Measurements from ENCODE around the gene OR2A2.

OR2A2 gene

DNA sequence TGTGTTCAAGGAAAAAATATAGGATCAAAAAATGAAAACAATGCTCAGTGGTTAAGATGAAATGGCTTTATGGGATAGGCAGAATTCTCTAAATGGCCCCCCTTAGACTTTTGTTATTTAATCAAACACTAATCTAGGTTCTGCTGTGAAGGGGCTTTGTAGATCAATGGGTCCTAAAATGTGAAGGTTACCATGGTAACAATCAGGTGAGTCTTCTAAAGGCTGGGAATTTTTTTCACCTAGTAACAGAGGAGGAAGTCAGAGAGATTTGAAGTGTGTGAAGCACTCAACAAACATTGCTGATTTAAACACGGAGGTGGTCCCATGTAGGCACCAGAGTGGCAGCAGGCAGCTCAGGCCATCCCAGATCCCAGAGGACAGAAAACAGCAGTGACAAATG lies 24.7 kb downstream of the OR2A2 start:
- no peak overlapping the region for H3K4me3 ChIP-seq (ENCODE audit: low read depth in 1 of 2, low read length in 2 of 2)
- H3K27ac ChIP-seq (ENCODE audit: low read depth, low read length): no peak overlapping the region
- no peaks in the 10 kb centered on the region for H3K4me1 ChIP-seq (ENCODE audit: control insufficient read depth in 1 of 2, insufficient read depth in 2 of 2, low read length in 2 of 2)
- H3K9ac ChIP-seq (ENCODE audit: low read depth in 1 of 2, low read length in 2 of 2): no peak overlapping the region
- H3K36me3 ChIP-seq (ENCODE audit: control insufficient read depth in 1 of 2, insufficient read depth in 2 of 2, low read length in 2 of 2): no peaks in the 10 kb centered on the region
- H3K27me3 ChIP-seq (ENCODE audit: control insufficient read depth in 1 of 2, insufficient read depth in 2 of 2, low read length in 2 of 2): no peaks in the 10 kb centered on the region
- no peaks in the 10 kb centered on the region for H3K9me3 ChIP-seq (ENCODE audit: control insufficient read depth in 1 of 2, low read length in 2 of 2)

DNA sequence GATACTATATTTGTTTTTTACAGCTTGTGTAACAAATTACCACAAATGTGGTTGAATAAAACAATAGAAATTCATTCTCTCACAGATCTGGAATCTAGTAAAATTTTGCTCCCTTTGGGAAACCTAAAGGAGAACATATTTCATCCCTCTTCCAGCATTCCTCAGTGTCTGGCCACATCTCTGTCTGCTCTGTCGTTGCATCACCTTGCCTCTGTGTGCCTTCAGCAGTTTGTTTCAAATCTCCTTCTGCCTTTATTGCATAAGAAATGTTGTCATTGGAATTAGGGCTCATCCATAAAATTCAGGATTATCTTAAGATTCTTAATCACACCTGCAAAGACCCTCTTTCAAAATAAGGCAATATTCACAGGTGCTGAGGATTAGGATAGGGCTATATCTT lies 28.1 kb downstream of the OR2A2 start:
- no peaks in the 10 kb centered on the region for H3K9me3 ChIP-seq (ENCODE audit: control insufficient read depth in 1 of 2, low read length in 2 of 2)
- H3K36me3 ChIP-seq (ENCODE audit: control insufficient read depth in 1 of 2, insufficient read depth in 2 of 2, low read length in 2 of 2): no peaks in the 10 kb centered on the region
- no peak overlapping the region for H3K9ac ChIP-seq (ENCODE audit: low read depth in 1 of 2, low read length in 2 of 2)
- no peak overlapping the region for H3K27ac ChIP-seq (ENCODE audit: low read depth, low read length)
- no peak overlapping the region for H3K4me3 ChIP-seq (ENCODE audit: low read depth in 1 of 2, low read length in 2 of 2)
- no peaks in the 10 kb centered on the region for H3K4me1 ChIP-seq (ENCODE audit: control insufficient read depth in 1 of 2, insufficient read depth in 2 of 2, low read length in 2 of 2)
- no peaks in the 10 kb centered on the region for H3K27me3 ChIP-seq (ENCODE audit: control insufficient read depth in 1 of 2, insufficient read depth in 2 of 2, low read length in 2 of 2)

DNA sequence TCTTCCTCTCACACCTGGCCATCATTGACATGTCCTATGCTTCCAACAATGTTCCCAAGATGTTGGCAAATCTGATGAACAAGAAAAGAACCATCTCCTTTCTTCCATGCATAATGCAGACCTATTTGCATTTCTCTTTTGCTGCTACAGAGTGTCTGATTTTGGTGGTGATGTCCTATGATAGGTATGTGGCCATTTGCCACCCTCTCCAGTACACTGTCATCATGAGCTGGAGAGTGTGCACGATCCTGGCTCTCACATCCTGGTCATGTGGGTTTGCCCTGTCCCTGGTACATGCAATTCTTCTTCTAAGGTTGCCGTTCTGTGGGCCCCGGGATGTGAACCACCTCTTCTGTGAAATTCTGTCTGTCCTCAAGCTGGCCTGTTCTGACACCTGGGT lies 32.8 kb downstream of the OR2A2 start:
- H3K9me3 ChIP-seq (ENCODE audit: control insufficient read depth in 1 of 2, low read length in 2 of 2): peaks cover 2 to 3% of the 10 kb centered on the region in 2 donors
- no peak overlapping the region for H3K9ac ChIP-seq (ENCODE audit: low read depth in 1 of 2, low read length in 2 of 2)
- no peaks in the 10 kb centered on the region for H3K36me3 ChIP-seq (ENCODE audit: control insufficient read depth in 1 of 2, insufficient read depth in 2 of 2, low read length in 2 of 2)
- H3K4me3 ChIP-seq (ENCODE audit: low read depth in 1 of 2, low read length in 2 of 2): no peak overlapping the region
- no peaks in the 10 kb centered on the region for H3K27me3 ChIP-seq (ENCODE audit: control insufficient read depth in 1 of 2, insufficient read depth in 2 of 2, low read length in 2 of 2)
- no peak overlapping the region for H3K27ac ChIP-seq (ENCODE audit: low read depth, low read length)
- H3K4me1 ChIP-seq (ENCODE audit: control insufficient read depth in 1 of 2, insufficient read depth in 2 of 2, low read length in 2 of 2): no peaks in the 10 kb centered on the region

DNA sequence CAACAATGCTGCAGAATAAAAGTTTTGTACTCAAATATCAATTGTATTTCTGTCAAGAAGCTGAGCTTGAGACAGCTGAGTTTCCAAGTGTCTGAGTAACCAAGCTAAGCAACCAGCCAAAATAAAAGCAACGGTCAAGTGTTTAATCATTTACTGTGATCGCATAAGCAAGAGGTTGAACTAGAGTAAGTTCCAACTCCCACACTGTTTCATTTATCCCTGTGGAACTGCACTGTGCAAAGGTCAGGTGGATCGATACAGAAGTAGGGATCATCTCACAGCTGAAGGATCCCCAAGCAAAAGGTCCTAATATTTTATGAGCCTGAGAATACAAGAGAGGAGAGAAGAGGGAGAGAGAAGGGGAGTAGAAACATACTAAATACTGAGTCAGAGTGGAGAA lies 35.0 kb downstream of the OR2A2 start:
- Histone ChIP-seq H3K36me3 (ENCODE audit: control insufficient read depth in 1 of 2, insufficient read depth in 2 of 2, low read length in 2 of 2) (no peaks in the 10 kb centered on the region), H3K9me3 (ENCODE audit: control insufficient read depth in 1 of 2, low read length in 2 of 2) (peaks cover 13 to 16% of the 10 kb centered on the region in 2 donors), H3K4me1 (ENCODE audit: control insufficient read depth in 1 of 2, insufficient read depth in 2 of 2, low read length in 2 of 2) (no peaks in the 10 kb centered on the region), H3K4me3 (ENCODE audit: low read depth in 1 of 2, low read length in 2 of 2) (no peak overlapping the region), H3K27ac (ENCODE audit: low read depth, low read length) (no peak overlapping the region), H3K27me3 (ENCODE audit: control insufficient read depth in 1 of 2, insufficient read depth in 2 of 2, low read length in 2 of 2) (no peaks in the 10 kb centered on the region), H3K9ac (ENCODE audit: low read depth in 1 of 2, low read length in 2 of 2) (no peak overlapping the region)

DNA sequence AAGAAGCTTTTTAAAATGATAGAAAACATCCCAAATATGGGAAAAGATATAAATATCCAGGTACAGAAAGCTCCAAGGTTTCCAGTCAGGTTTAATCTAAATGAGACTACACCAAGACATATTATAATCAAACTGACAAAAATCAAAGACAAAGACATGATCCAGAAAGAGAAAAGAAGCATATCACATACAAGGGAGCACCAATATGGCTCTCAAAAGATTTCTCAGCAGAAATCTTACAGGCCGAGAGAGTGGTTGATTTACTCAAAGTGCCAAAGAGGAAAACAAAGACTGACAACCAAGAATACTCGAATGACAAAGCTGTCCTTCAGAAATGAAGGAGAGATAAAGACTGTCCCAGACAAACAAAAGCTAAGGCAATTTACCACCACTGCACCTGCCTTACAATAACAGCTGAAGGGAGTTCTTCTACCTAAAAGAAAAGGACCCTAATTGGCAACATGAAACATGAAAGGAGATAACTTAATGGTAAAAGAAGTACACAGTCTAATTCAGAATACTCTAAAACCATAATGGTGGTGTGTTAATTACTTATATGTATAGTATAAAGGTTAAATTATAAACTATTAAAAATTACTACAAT lies 38.9 kb downstream of the OR2A2 start:
- no peaks in the 10 kb centered on the region for H3K4me1 ChIP-seq (ENCODE audit: control insufficient read depth in 1 of 2, insufficient read depth in 2 of 2, low read length in 2 of 2)
- H3K27ac ChIP-seq (ENCODE audit: low read depth, low read length): no peak overlapping the region
- no peaks in the 10 kb centered on the region for H3K36me3 ChIP-seq (ENCODE audit: control insufficient read depth in 1 of 2, insufficient read depth in 2 of 2, low read length in 2 of 2)
- peaks cover 15 to 16% of the 10 kb centered on the region in 2 donors for H3K9me3 ChIP-seq (ENCODE audit: control insufficient read depth in 1 of 2, low read length in 2 of 2)
- no peak overlapping the region for H3K4me3 ChIP-seq (ENCODE audit: low read depth in 1 of 2, low read length in 2 of 2)
- no peaks in the 10 kb centered on the region for H3K27me3 ChIP-seq (ENCODE audit: control insufficient read depth in 1 of 2, insufficient read depth in 2 of 2, low read length in 2 of 2)
- H3K9ac ChIP-seq (ENCODE audit: low read depth in 1 of 2, low read length in 2 of 2): no peak overlapping the region

DNA sequence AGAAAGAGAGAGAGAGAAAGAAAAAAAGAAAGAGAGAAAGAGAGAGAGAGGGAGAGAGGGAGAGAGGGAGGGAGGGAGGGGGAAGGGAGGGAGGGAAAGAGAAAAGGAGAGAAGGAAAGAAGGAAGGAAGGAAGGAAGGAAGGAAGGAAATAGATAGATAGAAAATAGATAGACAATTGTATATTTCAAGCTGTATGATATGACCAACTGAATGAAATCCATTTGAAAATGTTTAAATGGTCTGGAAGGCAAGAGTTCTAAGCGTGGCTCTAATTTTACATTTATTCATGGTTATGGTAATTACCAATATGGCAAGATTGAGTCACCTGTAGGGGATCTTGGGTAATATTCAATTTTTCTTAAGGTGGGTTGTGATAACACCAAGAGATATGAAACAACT lies 49.5 kb downstream of the OR2A2 start:
- Histone ChIP-seq H3K27ac (ENCODE audit: low read depth, low read length) (no peak overlapping the region), H3K9ac (ENCODE audit: low read depth in 1 of 2, low read length in 2 of 2) (no peak overlapping the region), H3K4me3 (ENCODE audit: low read depth in 1 of 2, low read length in 2 of 2) (no peak overlapping the region), H3K27me3 (ENCODE audit: control insufficient read depth in 1 of 2, insufficient read depth in 2 of 2, low read length in 2 of 2) (no peaks in the 10 kb centered on the region), H3K4me1 (ENCODE audit: control insufficient read depth in 1 of 2, insufficient read depth in 2 of 2, low read length in 2 of 2) (no peaks in the 10 kb centered on the region), H3K36me3 (ENCODE audit: control insufficient read depth in 1 of 2, insufficient read depth in 2 of 2, low read length in 2 of 2) (no peaks in the 10 kb centered on the region), H3K9me3 (ENCODE audit: control insufficient read depth in 1 of 2, low read length in 2 of 2) (no peaks in the 10 kb centered on the region)

All from duodenal mucosa (tissue), 2 donors.